A549 (cell line): ENCODE measurements around the gene NOX3. TPM values are rescaled to one million over a fixed set of nuclear protein-coding genes. Genes with fewer than 3 reads are reported as not detected.

Experiments
- ATAC-seq, 2 experiments: fragments of 200-7000 bp in 1 of 2; fragments of >200 bp in 1 of 2; cut with Nextera tagmentation in 1 of 2; cut with Tn5 transposase in 1 of 2; 3 replicates each; pipeline versions ENCODE4 v1.8.0 to v1.9.1; 2018 to 2020; ENCODE audit warnings: mild to moderate bottlenecking in 1 of 2, moderate library complexity in 1 of 2
- CTCF ChIA-PET: fragments of 300-600 bp; sonication (Branson Sonifier 250); formaldehyde crosslinking; extraction: SDS; loops from one replicate; lab custom pipeline; 2021; ENCODE audit warnings: antibody characterized with exemption, inconsistent platforms; lab: Yijun Ruan, JAX
- POLR2A ChIA-PET: fragments of 350-600 bp; formaldehyde crosslinking; extraction: SDS; loops from one replicate; lab custom pipeline; 2021; ENCODE audit warnings: antibody characterized with exemption, inconsistent platforms; lab: Yijun Ruan, JAX
- DNase-seq, 2 experiments: peaks; one replicate each; pipeline versions ENCODE4 v3.0.0 to v3.0.0-alpha.2; 2011 to 2016; ENCODE audit warnings: low read depth in 1 of 2, low spot score in 1 of 2
- FAIRE-seq: peaks from 2 replicates; lab custom pipeline; 2011; peaks lifted over from hg19 to GRCh38; lab: Jason Lieb, UNC
- H3K27ac ChIP-seq, 2 experiments: fragments of >200 bp; sonication (Bioruptor Twin); formaldehyde crosslinking; 3 replicates each; pipeline ENCODE4 v1.5.1; 2016 to 2017
- H3K4me1 ChIP-seq: fragments of >200 bp; sonication (Bioruptor Twin); formaldehyde crosslinking; 3 replicates; pipeline ENCODE4 v1.6.1; 2016
- H3K4me2 ChIP-seq: fragments of >200 bp; sonication (Bioruptor Twin); formaldehyde crosslinking; 3 replicates; pipeline ENCODE4 v1.6.1; 2016
- H3K4me3 ChIP-seq: fragments of >200 bp; sonication (Bioruptor Twin); formaldehyde crosslinking; 3 replicates; pipeline ENCODE4 v1.5.1; 2016
- H3K9me3 ChIP-seq: fragments of >200 bp; sonication (Bioruptor Twin); formaldehyde crosslinking; 3 replicates; pipeline ENCODE4 v1.6.1; 2016
- CBX8 ChIP-seq: fragments of 200-600 bp; sonication (generic); IDR thresholded peaks from 2 replicates; pipeline ENCODE4 v1.6.1; 2016
- CHD2 ChIP-seq: fragments of 150-350 bp; IDR thresholded peaks from 2 replicates; pipeline ENCODE4 v1.6.1; 2014; ENCODE audit warnings: low read length; ENCODE audit not compliant: partially characterized antibody
- CHD4 ChIP-seq: fragments of 200-600 bp; sonication (generic); IDR thresholded peaks from 2 replicates; pipeline ENCODE4 v1.6.1; 2016; ENCODE audit warnings: antibody characterized with exemption, mild to moderate bottlenecking, borderline replicate concordance
- EHF ChIP-seq: fragments of 250-450 bp; sonication (Bioruptor Pico); IDR thresholded peaks from 2 replicates; pipeline ENCODE4 v1.5.0; 2020; ENCODE audit warnings: mild to moderate bottlenecking
- EP300 ChIP-seq, 2 experiments: fragments of >200 bp; sonication (Bioruptor Twin); formaldehyde crosslinking; IDR thresholded peaks; 2 replicates in 1 of 2; 3 replicates in 1 of 2; pipeline ENCODE4 v1.6.1; 2016 to 2017
- ESRRA ChIP-seq: fragments of 150-350 bp; IDR thresholded peaks from 2 replicates; pipeline ENCODE4 v1.6.1; 2014; ENCODE audit warnings: mild to moderate bottlenecking, low read length, borderline replicate concordance
- FOXS1 ChIP-seq: fragments of 250-450 bp; sonication (Bioruptor Pico); IDR thresholded peaks from 2 replicates; pipeline ENCODE4 v1.5.0; 2020; ENCODE audit warnings: mild to moderate bottlenecking, moderate library complexity
- GATA3 ChIP-seq: IDR thresholded peaks from 2 replicates; pipeline ENCODE4 v1.6.1; 2012; ENCODE audit warnings: borderline replicate concordance
- HDAC2 ChIP-seq: fragments of 200-600 bp; sonication (generic); IDR thresholded peaks from 2 replicates; pipeline ENCODE4 v1.6.1; 2016
- HOXA7 ChIP-seq: fragments of 250-450 bp; sonication (Bioruptor Pico); IDR thresholded peaks from 2 replicates; pipeline ENCODE4 v1.5.0; 2020; ENCODE audit warnings: mild to moderate bottlenecking, moderate library complexity
- HOXB13 ChIP-seq: fragments of 250-450 bp; sonication (Bioruptor Pico); IDR thresholded peaks from 2 replicates; pipeline ENCODE4 v1.5.0; 2020; ENCODE audit warnings: low read depth, mild to moderate bottlenecking, moderate library complexity
- HOXB5 ChIP-seq: fragments of 250-450 bp; sonication (Bioruptor Pico); IDR thresholded peaks from 2 replicates; pipeline ENCODE4 v1.5.0; 2020; ENCODE audit warnings: mild to moderate bottlenecking, moderate library complexity
- KDM5A ChIP-seq: fragments of 200-600 bp; sonication (generic); IDR thresholded peaks from 2 replicates; pipeline ENCODE4 v1.6.1; 2016; ENCODE audit warnings: antibody characterized with exemption, mild to moderate bottlenecking
- MAZ ChIP-seq: fragments of 150-350 bp; IDR thresholded peaks from 2 replicates; pipeline ENCODE4 v1.6.1; 2014; ENCODE audit warnings: antibody characterized with exemption, low read depth, low read length, borderline replicate concordance
- MYC ChIP-seq: IDR thresholded peaks from 2 replicates; pipeline ENCODE4 v1.6.1; 2012; ENCODE audit warnings: mild to moderate bottlenecking, inconsistent platforms, low read length, improper control_type of control experiment, borderline replicate concordance
- NFE2L2 ChIP-seq: fragments of 150-350 bp; conservative IDR thresholded peaks from 2 replicates; pipeline ENCODE4 v1.6.1; 2014; ENCODE audit warnings: low read length
- NPAS2 ChIP-seq: fragments of 250-450 bp; sonication (Bioruptor Pico); IDR thresholded peaks from 2 replicates; pipeline ENCODE4 v1.8.0; 2022; ENCODE audit warnings: mild to moderate bottlenecking, moderate library complexity, borderline replicate concordance
- NR3C1 ChIP-seq: fragments of >200 bp; sonication (Bioruptor Twin); formaldehyde crosslinking; IDR thresholded peaks from 3 replicates; pipeline ENCODE4 v1.6.1; 2017
- PHF8 ChIP-seq: fragments of 200-600 bp; sonication (generic); IDR thresholded peaks from 2 replicates; pipeline ENCODE4 v1.6.1; 2016; ENCODE audit warnings: low read depth, mild to moderate bottlenecking, antibody characterized with exemption, moderate library complexity, borderline replicate concordance
- POLR2A ChIP-seq: IDR thresholded peaks from 2 replicates; pipeline ENCODE4 v1.6.1; 2012; ENCODE audit warnings: mild to moderate bottlenecking, low read length
- RCOR1 ChIP-seq: fragments of 150-350 bp; IDR thresholded peaks from 2 replicates; pipeline ENCODE4 v1.6.1; 2014; ENCODE audit warnings: antibody characterized with exemption, low read length, low read depth
- RNF2 ChIP-seq: fragments of 200-600 bp; sonication (generic); IDR thresholded peaks from 2 replicates; pipeline ENCODE4 v1.6.1; 2016; ENCODE audit warnings: low read depth, mild to moderate bottlenecking, antibody characterized with exemption, moderate library complexity, borderline replicate concordance
- SMC3 ChIP-seq: fragments of >200 bp; sonication (Bioruptor Twin); formaldehyde crosslinking; IDR thresholded peaks from 3 replicates; pipeline ENCODE4 v1.6.1; 2018; ENCODE audit warnings: inconsistent platforms
- TFCP2L1 ChIP-seq: fragments of 250-450 bp; sonication (Bioruptor Pico); IDR thresholded peaks from 2 replicates; pipeline ENCODE4 v1.5.0; 2021; ENCODE audit warnings: mild to moderate bottlenecking
- TP53 ChIP-seq: fragments of 250-450 bp; sonication (Bioruptor Pico); IDR thresholded peaks from 2 replicates; pipeline ENCODE4 v1.5.0; 2021; ENCODE audit warnings: mild to moderate bottlenecking, moderate library complexity
- ZNF302 ChIP-seq: fragments of 250-450 bp; sonication (Bioruptor Pico); IDR thresholded peaks from 2 replicates; pipeline ENCODE4 v1.9.0; 2021; ENCODE audit warnings: inconsistent platforms, mild to moderate bottlenecking, moderate library complexity
- ZSCAN20 ChIP-seq: fragments of 250-450 bp; sonication (Bioruptor Pico); IDR thresholded peaks from 2 replicates; pipeline ENCODE4 v1.8.0; 2022; ENCODE audit warnings: mild to moderate bottlenecking, moderate library complexity
- WGBS: methylation state at CpG from one replicate; pipeline ENCODE4 v1.1.6; 2017; ENCODE audit errors: missing lambda C conversion rate; 5-methylcytosine and 5-hydroxymethylcytosine counted together
- polyA plus RNA-seq, 4 experiments: library from polyadenylated mRNA; depleted of rRNA in 3 of 4; stranded (reverse); fragments of >200 nt; fragmentation: RNase III in 1 of 4; extraction: RNeasy Plus Mini Kit Qiagen cat#74134 plus additional on column Dnase treatment in 1 of 4; gene quantifications; 2 replicates in 3 of 4; 3 replicates in 1 of 4; pipeline ENCODE4 v1.2.3, GENCODE V29; 2011 to 2017
- TF ChIP-seq, protein P1 (sequence below): fragments of >200 bp; sonication (Bioruptor Twin); formaldehyde crosslinking; IDR thresholded peaks from 2 replicates; pipeline ENCODE4 v1.6.1; 2016
- TF ChIP-seq, protein P2 (sequence below): fragments of 150-350 bp; IDR thresholded peaks from 2 replicates; pipeline ENCODE4 v1.6.1; 2014; ENCODE audit warnings: low read depth, mild to moderate bottlenecking, low read length
- TF ChIP-seq, protein P3 (sequence below): fragments of 250-450 bp; sonication (Bioruptor Pico); IDR thresholded peaks from 2 replicates; pipeline ENCODE4 v1.5.0; 2021; ENCODE audit warnings: mild to moderate bottlenecking, moderate library complexity, borderline replicate concordance
- TF ChIP-seq, protein P4 (sequence below): fragments of >200 bp; sonication (Bioruptor Twin); formaldehyde crosslinking; IDR thresholded peaks from 3 replicates; pipeline ENCODE4 v1.5.1; 2016
- TF ChIP-seq, protein P5 (sequence below): fragments of 250-450 bp; sonication (Bioruptor Pico); IDR thresholded peaks from 2 replicates; pipeline ENCODE4 v1.5.0; 2020; ENCODE audit warnings: low read depth, mild to moderate bottlenecking, moderate library complexity

NOX3 gene
- polyA plus RNA-seq, 2 of the 4 experiments (the other 2 are of a cell fraction), result not detected

DNA sequence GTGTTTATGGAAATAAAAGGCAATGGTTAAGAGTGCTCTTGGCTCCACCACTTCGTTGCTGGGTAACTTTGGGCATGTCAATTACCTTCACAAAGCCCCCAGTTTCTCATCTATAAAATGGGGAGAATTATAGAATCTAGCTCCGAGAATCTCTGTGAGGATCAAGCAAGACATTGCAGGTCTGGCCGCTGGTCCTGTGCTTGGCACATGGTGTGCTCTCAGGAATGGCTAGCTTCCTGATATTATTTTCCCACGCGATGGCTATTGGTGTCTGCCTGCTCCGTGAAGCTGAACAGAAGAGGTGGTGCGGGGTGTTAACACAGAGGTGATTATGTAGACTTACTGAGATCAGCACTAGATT is 57.0 kb downstream of the NOX3 start (continued):
- no peak for TF ChIP-seq HDAC2
- no peak for TF ChIP-seq MYC
- TF ChIP-seq RCOR1, result no peak
- no peak for TF ChIP-seq NR3C1

DNA sequence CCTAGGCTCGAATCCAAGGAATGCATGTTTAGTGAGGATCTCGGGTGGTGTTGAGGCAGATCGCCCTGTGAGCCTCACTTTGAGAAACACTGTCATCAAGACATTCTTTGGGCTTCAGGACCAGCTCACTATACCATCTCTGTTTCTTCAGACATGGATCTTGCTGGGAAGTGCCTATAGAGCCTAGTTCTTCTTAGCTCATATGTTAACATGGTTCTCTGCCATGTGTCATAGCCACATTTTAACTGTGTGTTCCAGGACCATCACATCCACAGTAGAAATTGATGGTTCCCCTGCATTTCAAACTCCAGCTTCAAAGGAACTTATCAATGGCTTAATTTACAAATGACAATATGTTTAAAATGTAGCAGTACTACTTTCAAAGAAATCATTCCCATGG is 57.4 kb downstream of the NOX3 start:
- Histone ChIP-seq H3K27ac (no peak overlapping the region), H3K4me3 (no peak overlapping the region), H3K9me3 (no peaks in the 10 kb centered on the region), H3K4me2 (no peak overlapping the region), H3K4me1 (no peaks in the 10 kb centered on the region)
- WGBS, result 57% methylated on average over 3 of the region's 3 CpGs
- FAIRE-seq, result no peak
- CTCF ChIA-PET, result interaction anchor here (1.1 kb wide), 1 partner anchor 22 kb away, joined by 4 read pairs; no protein-coding TSS in a partner anchor
- TF ChIP-seq CBX8 (no peak), HOXA7 (CRISPR knock-in tag) (no peak), CHD4 (no peak), SMC3 (no peak), CHD2 (no peak), ZNF302 (CRISPR knock-in tag) (no peak), RNF2 (no peak), TFCP2L1 (no peak), EHF (CRISPR knock-in tag) (no peak), PHF8 (no peak), KDM5A (no peak), NFE2L2 (no peak), HOXB13 (CRISPR knock-in tag) (no peak), TP53 (no peak), GATA3 (no peak), ZSCAN20 (no peak)
- TF ChIP-seq, protein P1, sequence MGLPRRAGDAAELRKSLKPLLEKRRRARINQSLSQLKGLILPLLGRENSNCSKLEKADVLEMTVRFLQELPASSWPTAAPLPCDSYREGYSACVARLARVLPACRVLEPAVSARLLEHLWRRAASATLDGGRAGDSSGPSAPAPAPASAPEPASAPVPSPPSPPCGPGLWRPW, result no peak
- TF ChIP-seq, protein P2, sequence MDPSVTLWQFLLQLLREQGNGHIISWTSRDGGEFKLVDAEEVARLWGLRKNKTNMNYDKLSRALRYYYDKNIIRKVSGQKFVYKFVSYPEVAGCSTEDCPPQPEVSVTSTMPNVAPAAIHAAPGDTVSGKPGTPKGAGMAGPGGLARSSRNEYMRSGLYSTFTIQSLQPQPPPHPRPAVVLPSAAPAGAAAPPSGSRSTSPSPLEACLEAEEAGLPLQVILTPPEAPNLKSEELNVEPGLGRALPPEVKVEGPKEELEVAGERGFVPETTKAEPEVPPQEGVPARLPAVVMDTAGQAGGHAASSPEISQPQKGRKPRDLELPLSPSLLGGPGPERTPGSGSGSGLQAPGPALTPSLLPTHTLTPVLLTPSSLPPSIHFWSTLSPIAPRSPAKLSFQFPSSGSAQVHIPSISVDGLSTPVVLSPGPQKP, result no peak
- TF ChIP-seq, protein P3, sequence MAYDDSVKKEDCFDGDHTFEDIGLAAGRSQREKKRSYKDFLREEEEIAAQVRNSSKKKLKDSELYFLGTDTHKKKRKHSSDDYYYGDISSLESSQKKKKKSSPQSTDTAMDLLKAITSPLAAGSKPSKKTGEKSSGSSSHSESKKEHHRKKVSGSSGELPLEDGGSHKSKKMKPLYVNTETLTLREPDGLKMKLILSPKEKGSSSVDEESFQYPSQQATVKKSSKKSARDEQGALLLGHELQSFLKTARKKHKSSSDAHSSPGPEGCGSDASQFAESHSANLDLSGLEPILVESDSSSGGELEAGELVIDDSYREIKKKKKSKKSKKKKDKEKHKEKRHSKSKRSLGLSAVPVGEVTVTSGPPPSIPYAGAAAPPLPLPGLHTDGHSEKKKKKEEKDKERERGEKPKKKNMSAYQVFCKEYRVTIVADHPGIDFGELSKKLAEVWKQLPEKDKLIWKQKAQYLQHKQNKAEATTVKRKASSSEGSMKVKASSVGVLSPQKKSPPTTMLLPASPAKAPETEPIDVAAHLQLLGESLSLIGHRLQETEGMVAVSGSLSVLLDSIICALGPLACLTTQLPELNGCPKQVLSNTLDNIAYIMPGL, result no peak
- no peak for DNase-seq
- POLR2A ChIA-PET, result no interaction called here
- no peak for ATAC-seq

DNA sequence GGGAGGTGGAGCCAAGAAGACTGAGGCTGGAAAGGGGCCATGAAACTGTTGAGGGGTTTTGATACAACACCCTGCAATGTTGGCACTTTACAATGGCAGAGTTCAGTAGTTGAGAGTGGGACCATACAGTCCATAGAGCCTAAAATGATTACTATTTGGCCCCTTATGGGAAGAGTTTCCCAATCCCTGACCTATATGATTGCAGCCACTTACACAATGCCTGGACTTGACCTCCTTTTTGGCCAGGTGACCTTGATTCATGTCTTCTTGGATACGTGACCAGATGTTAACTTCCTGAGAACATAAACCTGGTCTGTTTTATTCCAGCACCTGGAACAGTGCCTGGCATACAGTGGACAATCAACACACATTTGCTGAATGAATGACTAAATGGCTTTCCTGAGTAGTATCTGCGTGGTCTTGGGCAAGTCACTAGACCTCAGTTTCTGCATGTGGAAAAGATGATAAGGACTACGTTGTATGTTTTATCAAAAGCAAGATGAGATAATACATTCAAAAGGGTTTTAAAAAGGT is 58.4 kb downstream of the NOX3 start:
- no peaks in the 10 kb centered on the region for H3K9me3 ChIP-seq
- H3K27ac ChIP-seq, result no peak overlapping the region

More for the DNA sequence above, 58.4 kb downstream of the NOX3 start:
- POLR2A ChIA-PET, result no interaction called here
- CTCF ChIA-PET, result interaction anchor here (1.1 kb wide), 1 partner anchor 23 kb away, joined by 4 read pairs; no protein-coding TSS in a partner anchor
- no peak for ATAC-seq
- H3K4me2 ChIP-seq, result no peak overlapping the region
- DNase-seq, result no peak
- TF ChIP-seq NPAS2 (no peak), POLR2A (no peak), HOXB5 (CRISPR knock-in tag) (no peak), EP300 (IDR thresholded peaks at IDR 0.05) (no peak), GATA3 (no peak), ESRRA (no peak), MAZ (no peak), FOXS1 (CRISPR knock-in tag) (no peak)
- TF ChIP-seq, protein P4, sequence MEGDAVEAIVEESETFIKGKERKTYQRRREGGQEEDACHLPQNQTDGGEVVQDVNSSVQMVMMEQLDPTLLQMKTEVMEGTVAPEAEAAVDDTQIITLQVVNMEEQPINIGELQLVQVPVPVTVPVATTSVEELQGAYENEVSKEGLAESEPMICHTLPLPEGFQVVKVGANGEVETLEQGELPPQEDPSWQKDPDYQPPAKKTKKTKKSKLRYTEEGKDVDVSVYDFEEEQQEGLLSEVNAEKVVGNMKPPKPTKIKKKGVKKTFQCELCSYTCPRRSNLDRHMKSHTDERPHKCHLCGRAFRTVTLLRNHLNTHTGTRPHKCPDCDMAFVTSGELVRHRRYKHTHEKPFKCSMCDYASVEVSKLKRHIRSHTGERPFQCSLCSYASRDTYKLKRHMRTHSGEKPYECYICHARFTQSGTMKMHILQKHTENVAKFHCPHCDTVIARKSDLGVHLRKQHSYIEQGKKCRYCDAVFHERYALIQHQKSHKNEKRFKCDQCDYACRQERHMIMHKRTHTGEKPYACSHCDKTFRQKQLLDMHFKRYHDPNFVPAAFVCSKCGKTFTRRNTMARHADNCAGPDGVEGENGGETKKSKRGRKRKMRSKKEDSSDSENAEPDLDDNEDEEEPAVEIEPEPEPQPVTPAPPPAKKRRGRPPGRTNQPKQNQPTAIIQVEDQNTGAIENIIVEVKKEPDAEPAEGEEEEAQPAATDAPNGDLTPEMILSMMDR, result no peak
- TF ChIP-seq, protein P5, sequence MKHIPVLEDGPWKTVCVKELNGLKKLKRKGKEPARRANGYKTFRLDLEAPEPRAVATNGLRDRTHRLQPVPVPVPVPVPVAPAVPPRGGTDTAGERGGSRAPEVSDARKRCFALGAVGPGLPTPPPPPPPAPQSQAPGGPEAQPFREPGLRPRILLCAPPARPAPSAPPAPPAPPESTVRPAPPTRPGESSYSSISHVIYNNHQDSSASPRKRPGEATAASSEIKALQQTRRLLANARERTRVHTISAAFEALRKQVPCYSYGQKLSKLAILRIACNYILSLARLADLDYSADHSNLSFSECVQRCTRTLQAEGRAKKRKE, result no peak
- TF ChIP-seq, protein P1, result no peak
- H3K4me1 ChIP-seq, result no peaks in the 10 kb centered on the region
- no peak for FAIRE-seq
- H3K4me3 ChIP-seq, result no peak overlapping the region
- WGBS, result 73% methylated on average over 3 of the region's 3 CpGs
